HFFc6 (cell line): ENCODE results near the gene LRCH2. TPM values are rescaled to one million over a fixed set of nuclear protein-coding genes. Genes with fewer than 3 reads are reported as not detected.

Experiments used
- DNase-seq: peaks from one replicate; pipeline ENCODE4 v3.0.0-alpha.2; 2018
- H3K27ac Mint-ChIP-seq: 2 replicates; pipeline ENCODE4 v1.8.0; 2020; ENCODE audit warnings: mild to moderate bottlenecking, mixed read lengths
- H3K27me3 Mint-ChIP-seq: 2 replicates; pipeline ENCODE4 v1.8.0; 2021; ENCODE audit warnings: mild to moderate bottlenecking, moderate library complexity, mixed read lengths; ENCODE audit not compliant: insufficient read depth
- H3K36me3 Mint-ChIP-seq: 2 replicates; pipeline ENCODE4 v1.8.0; 2021; ENCODE audit warnings: low read depth, mixed read lengths
- H3K4me1 Mint-ChIP-seq: 2 replicates; pipeline ENCODE4 v1.8.0; 2020; ENCODE audit warnings: low read depth, mixed read lengths
- H3K4me3 Mint-ChIP-seq: 2 replicates; pipeline ENCODE4 v1.8.0; 2020; ENCODE audit warnings: mild to moderate bottlenecking, moderate library complexity, mixed read lengths
- H3K9me3 Mint-ChIP-seq: 2 replicates; pipeline ENCODE4 v1.8.0; 2020; ENCODE audit warnings: mild to moderate bottlenecking, mixed read lengths
- total RNA-seq, 6 experiments: library from RNA; stranded (reverse); fragmentation: NEBNext Ultra II Directional; extraction: Animal tissue kit (Norgen Biotek cat#: 25700); gene quantifications; 2 replicates in 1 of 6; 3 replicates in 5 of 6; pipeline ENCODE4 v1.2.3, GENCODE V29; 2021
- TF ChIP-seq, protein P1 (sequence below): fragments of 200-600 bp; sonication (generic); IDR thresholded peaks from 2 replicates; pipeline ENCODE4 v1.5.0; 2021; ENCODE audit warnings: antibody characterized with exemption, mild to moderate bottlenecking

The LRCH2 gene
- total RNA-seq, 6 experiments from 2014 or later = 5.7 to 8.9 (median 7.0) TPM

DNA sequence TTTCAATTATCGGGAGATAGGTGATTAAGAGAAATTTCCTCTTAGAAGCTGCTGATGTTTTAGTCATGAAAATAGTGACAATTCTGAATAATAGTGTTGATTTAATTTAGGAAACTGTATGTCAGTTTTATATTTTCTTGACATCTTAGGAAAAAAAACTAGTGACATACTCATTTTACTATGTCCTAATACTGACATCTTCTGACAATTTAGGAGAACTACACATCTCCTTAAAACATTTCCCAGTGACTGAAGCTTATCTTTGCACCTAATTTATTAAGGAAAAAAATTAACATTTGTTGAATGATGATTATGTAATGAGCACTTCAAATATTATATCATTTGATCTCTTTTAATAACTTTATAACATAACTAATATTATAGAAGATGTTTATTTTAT lies 86.7 kb downstream of the LRCH2 start:
- Mint-ChIP-seq H3K36me3 (peaks cover 25% of the 10 kb centered on the region), H3K27me3 (no peaks in the 10 kb centered on the region; the same call in 1 of the 2 replicates), H3K9me3 (no peaks in the 10 kb centered on the region), H3K27ac (no peak overlapping the region), H3K4me1 (no peaks in the 10 kb centered on the region), H3K4me3 (no peak overlapping the region)
- DNase-seq = no peak
- TF ChIP-seq, protein P1, sequence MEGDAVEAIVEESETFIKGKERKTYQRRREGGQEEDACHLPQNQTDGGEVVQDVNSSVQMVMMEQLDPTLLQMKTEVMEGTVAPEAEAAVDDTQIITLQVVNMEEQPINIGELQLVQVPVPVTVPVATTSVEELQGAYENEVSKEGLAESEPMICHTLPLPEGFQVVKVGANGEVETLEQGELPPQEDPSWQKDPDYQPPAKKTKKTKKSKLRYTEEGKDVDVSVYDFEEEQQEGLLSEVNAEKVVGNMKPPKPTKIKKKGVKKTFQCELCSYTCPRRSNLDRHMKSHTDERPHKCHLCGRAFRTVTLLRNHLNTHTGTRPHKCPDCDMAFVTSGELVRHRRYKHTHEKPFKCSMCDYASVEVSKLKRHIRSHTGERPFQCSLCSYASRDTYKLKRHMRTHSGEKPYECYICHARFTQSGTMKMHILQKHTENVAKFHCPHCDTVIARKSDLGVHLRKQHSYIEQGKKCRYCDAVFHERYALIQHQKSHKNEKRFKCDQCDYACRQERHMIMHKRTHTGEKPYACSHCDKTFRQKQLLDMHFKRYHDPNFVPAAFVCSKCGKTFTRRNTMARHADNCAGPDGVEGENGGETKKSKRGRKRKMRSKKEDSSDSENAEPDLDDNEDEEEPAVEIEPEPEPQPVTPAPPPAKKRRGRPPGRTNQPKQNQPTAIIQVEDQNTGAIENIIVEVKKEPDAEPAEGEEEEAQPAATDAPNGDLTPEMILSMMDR = peak; percentile 75

DNA sequence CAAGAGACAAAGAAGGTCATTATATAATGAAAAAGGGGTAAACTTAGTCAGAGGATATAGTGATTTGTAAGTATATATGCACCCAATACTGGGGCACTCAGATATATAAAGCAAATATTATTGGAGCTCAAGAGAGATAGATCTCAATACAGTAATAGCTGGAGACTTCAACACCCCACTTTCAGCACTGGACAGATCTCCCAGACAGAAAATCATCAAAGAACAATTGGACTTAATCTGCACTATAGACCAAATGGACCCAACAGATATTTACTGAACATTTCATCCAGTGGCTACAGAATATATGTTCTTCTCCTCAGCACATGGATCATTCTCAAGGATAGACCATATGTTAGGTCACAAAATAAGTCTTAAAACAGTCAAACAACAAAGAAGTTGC lies 91.8 kb downstream of the LRCH2 start:
- Mint-ChIP-seq H3K27ac (no peak overlapping the region), H3K27me3 (no peaks in the 10 kb centered on the region; the same call in 1 of the 2 replicates), H3K9me3 (no peaks in the 10 kb centered on the region), H3K36me3 (peaks cover 25% of the 10 kb centered on the region), H3K4me1 (no peaks in the 10 kb centered on the region), H3K4me3 (no peak overlapping the region)
- no peak for DNase-seq
- TF ChIP-seq, protein P1 = no peak

DNA sequence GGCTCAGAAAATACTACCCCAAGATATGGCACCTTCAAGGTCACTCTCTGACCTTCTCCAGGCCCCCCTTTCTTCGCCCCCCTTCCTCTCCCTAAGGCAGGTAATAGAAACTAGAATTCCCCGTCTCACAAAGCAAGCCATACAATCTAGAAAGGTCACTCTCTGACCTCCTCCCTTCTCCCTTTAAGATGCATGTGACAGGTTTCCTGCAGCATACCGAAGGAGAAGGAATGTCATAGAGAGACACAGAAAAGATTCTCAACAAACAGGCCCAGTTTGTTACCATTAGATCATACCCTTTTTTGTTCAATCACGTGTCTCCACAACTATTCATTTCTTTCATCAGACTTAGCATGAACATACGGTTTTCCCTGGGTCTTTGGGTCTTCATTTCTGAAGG lies 95.9 kb downstream of the LRCH2 start:
- Mint-ChIP-seq H3K27ac (no peak overlapping the region), H3K9me3 (no peaks in the 10 kb centered on the region), H3K36me3 (peaks cover 8% of the 10 kb centered on the region; the same call in 1 of the 2 replicates), H3K27me3 (no peaks in the 10 kb centered on the region; the same call in 1 of the 2 replicates), H3K4me1 (no peaks in the 10 kb centered on the region), H3K4me3 (no peak overlapping the region)
- no peak for DNase-seq
- TF ChIP-seq, protein P1 = no peak

DNA sequence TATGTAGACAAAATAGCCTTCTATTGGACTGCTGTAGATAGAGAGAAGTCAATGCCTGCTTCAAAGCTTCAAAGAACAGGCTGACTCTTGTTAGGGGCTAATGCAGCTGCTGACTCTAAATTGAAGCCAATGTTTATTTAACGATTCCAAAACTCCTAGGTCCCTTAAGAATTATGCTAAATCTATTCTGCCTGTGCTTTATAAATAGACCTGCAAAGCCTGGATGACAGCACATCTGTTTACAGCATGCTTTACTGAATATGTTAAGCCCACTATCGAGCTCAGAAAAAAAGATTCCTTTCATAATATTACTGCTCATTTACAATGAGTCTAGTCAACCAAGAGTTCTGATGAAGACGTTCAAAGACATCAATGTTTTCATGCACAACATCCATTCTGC lies 99.5 kb downstream of the LRCH2 start:
- peaks cover 8% of the 10 kb centered on the region; the same call in 1 of the 2 replicates for H3K36me3 Mint-ChIP-seq
- no peak overlapping the region for H3K4me3 Mint-ChIP-seq

DNA sequence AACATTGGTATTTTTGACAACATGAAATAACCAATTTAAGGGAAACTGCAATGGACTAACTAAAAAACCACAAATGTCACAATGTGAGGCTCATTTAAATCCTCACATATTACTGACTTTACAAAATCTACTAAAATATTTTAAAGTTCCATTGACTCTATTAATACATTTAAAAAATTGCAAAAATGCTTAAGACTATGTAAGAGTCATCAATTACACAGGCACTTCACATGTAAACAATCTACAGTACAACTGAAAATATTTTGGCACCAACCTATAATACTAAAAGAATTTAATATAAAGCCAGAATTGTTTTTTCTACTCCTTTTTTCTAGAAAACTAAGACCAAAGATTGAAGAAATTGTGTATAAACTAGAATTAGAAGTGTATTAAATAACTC lies 121.5 kb downstream of the LRCH2 start:
- no peak overlapping the region for H3K4me3 Mint-ChIP-seq
- no peaks in the 10 kb centered on the region for H3K27me3 Mint-ChIP-seq
- TF ChIP-seq, protein P1 = no peak
- H3K4me1 Mint-ChIP-seq = peaks cover 6% of the 10 kb centered on the region; the same call in 1 of the 2 replicates
- H3K9me3 Mint-ChIP-seq = no peaks in the 10 kb centered on the region
- peaks cover 18% of the 10 kb centered on the region for H3K36me3 Mint-ChIP-seq
- DNase-seq = no peak
- no peak overlapping the region for H3K27ac Mint-ChIP-seq

More for the DNA sequence above, 99.5 kb downstream of the LRCH2 start:
- Mint-ChIP-seq H3K27me3 (no peaks in the 10 kb centered on the region), H3K9me3 (no peaks in the 10 kb centered on the region), H3K27ac (no peak overlapping the region), H3K4me1 (no peaks in the 10 kb centered on the region)
- no peak for DNase-seq
- TF ChIP-seq, protein P1 = no peak

DNA sequence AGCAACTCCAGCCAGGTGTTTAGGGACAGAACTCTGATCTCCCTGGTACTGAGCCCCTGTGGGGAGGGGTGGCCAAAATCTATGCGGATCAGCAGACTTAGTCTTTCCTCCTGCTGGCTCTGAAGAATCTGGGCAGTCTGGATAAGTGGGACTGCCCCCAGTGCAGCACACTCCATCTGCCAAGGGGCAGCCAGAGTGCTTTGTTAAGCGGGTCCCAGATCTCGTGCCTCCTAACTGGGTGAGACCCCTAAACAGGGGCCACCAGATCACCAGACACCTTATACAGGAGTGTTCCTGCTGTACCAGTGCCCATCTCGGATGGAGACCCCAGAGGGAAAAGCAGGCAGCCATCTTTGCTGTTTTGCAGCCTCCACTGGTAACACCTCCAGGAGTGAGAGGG lies 135.0 kb downstream of the LRCH2 start:
- H3K27me3 Mint-ChIP-seq = no peaks in the 10 kb centered on the region; the same call in 1 of the 2 replicates
- peaks cover 13% of the 10 kb centered on the region; the same call in 1 of the 2 replicates for H3K4me1 Mint-ChIP-seq
- peaks cover 20% of the 10 kb centered on the region for H3K36me3 Mint-ChIP-seq
- TF ChIP-seq, protein P1 = no peak
- no peak overlapping the region for H3K27ac Mint-ChIP-seq
- no peaks in the 10 kb centered on the region for H3K9me3 Mint-ChIP-seq
- no peak for DNase-seq
- H3K4me3 Mint-ChIP-seq = no peak overlapping the region
